Measurements from ENCODE around the gene SIGLEC15. TPM values are rescaled to one million over a fixed set of nuclear protein-coding genes. Genes with fewer than 3 reads are reported as not detected.
A peak's percentile ranks its signal among the peaks of the same experiment; 100 is the strongest.
"Not testable (repeated sequence)": the region's sequence is repeated elsewhere in the genome, so short reads cannot be mapped to it uniquely, and the experiment has no call there.

The SIGLEC15 gene
- total RNA-seq, 3 donors from 2014 or later: 0.16 to 0.17 TPM; not detected in 1

DNA sequence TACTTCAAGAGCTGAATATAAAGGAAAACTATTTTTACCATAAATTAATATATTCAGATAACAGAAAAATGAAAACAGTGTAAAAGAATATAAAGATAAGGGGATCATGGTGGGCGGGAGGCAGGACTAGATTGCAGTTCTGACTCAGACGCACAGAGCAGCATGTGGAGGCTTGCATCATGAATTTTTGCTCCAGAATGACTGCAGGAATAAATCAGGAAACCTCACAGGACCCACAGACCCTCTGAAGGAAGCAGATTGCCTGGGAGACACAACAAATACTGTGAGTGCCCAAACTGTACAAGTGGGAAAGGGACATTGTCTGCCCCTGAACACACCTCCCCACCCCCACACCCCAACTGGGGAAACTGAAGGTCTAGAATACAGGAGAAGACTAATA is 19.2 kb upstream of the SIGLEC15 start:
- TF ChIP-seq CTCF (IDR thresholded peaks at IDR 0.05): no peak
- intact Hi-C loops (cut with DNase I, micrococcal nuclease): no loop called here
- H3K36me3 ChIP-seq (ENCODE audit: low read depth): no peaks in the 10 kb centered on the region
- no peaks in the 10 kb centered on the region for H3K9me3 ChIP-seq
- H3K4me1 ChIP-seq (ENCODE audit: low read depth): no peaks in the 10 kb centered on the region
- ATAC-seq (no peak), DNase-seq (no peak)
- H3K4me3 ChIP-seq: no peak overlapping the region

DNA sequence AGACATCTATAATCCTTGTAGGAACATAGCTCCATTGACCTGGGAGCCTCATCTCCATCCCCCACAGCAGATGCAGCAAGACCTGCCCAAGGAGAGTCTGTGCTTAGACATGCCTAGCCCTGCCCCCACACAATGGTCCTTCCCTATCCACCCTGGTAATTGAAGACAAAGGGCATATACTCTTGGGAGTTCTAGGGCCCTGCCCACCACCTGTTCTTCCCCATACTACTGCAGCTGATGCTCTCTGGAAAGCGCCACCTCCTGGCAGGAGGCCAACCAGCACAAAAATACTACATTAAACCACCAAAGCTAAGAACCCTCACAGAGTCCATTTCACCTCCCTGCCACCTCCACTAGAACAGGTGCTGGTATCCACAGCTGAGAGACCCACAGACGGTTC is 18.3 kb upstream of the SIGLEC15 start:
- peak; percentile 34 for ATAC-seq
- H3K9me3 ChIP-seq; H3K4me3 ChIP-seq; H3K36me3 ChIP-seq (ENCODE audit: low read depth); H3K4me1 ChIP-seq (ENCODE audit: low read depth); intact Hi-C loops (cut with DNase I, micrococcal nuclease): not testable (repeated sequence)
- DNase-seq: peak in 2 of 3 donors; percentile 45 to 69

GRCh38 chr18:45814733-45815132 is 10.7 kb upstream of the SIGLEC15 start:
- DNase-seq; H3K9me3 ChIP-seq; ATAC-seq; H3K36me3 ChIP-seq (ENCODE audit: low read depth); H3K4me3 ChIP-seq; H3K4me1 ChIP-seq (ENCODE audit: low read depth); intact Hi-C loops (cut with DNase I, micrococcal nuclease): not testable (repeated sequence)

GRCh38 chr18:45817543-45817942 is 7.9 kb upstream of the SIGLEC15 start:
- no peak for TF ChIP-seq CTCF (IDR thresholded peaks at IDR 0.05)
- Histone ChIP-seq H3K4me1 (ENCODE audit: low read depth) (no peaks in the 10 kb centered on the region), H3K4me3 (no peak overlapping the region), H3K36me3 (ENCODE audit: low read depth) (no peaks in the 10 kb centered on the region), H3K9me3 (no peaks in the 10 kb centered on the region)
- DNase-seq (no peak), ATAC-seq (no peak)
- intact Hi-C loops (cut with DNase I, micrococcal nuclease): no loop called here

DNA sequence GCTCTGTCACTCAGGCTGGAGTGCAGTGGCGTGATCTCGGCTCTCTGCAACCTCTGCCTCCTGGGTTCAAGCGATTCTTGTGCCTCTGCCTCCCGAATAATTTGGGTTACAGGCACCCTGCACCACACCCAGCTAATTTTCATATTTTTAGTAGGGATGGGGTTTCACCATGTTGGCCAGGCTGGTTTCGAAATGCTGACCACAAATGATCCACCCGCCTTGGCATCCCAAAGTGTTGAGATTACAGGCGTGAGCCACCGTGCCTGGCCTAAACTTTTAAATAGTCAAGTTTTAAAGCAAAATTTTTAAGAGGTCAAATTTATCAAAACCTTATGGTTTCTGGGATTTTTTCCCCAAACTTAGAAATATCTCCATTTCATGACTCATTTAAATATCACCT is 6.7 kb upstream of the SIGLEC15 start:
- H3K4me1 ChIP-seq (ENCODE audit: low read depth); intact Hi-C loops (cut with DNase I, micrococcal nuclease); DNase-seq; H3K9me3 ChIP-seq; ATAC-seq; H3K36me3 ChIP-seq (ENCODE audit: low read depth); H3K4me3 ChIP-seq: not testable (repeated sequence)

DNA sequence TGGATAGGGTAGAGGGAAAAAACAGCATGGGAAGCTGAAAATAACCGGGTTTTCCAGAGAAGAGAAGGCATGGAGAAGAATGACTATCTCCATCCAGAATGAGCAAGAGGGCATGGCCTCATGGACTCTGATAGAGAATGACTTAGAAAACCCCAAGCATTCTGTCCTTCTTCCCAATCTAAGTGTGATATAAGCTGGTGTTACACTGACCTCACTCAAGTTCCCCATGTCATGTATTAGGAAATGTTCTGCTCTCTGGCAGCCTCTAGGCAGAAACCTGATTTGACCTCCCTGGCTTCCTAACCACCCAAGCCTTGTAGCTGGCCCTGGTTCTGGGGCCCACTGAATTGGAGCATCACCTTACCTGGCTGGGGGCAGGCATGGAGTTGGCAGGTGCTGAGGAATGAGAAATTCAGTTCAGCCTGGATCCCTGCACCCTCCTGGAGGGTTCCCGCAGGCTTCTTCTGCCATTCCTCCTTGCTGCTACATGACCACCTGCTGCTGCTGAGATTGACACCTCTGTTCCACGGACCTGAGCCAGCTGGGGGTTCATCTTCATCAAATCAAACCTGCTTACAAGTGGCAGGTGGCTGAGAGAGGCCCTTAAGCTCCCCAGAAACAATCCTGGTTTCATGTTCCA is 5.2 kb upstream of the SIGLEC15 start:
- Histone ChIP-seq H3K36me3 (ENCODE audit: low read depth) (no peaks in the 10 kb centered on the region), H3K9me3 (no peaks in the 10 kb centered on the region), H3K4me3 (no peak overlapping the region), H3K4me1 (ENCODE audit: low read depth) (no peaks in the 10 kb centered on the region)
- intact Hi-C loops (cut with DNase I, micrococcal nuclease): no loop called here
- ATAC-seq (no peak), DNase-seq (no peak)
- TF ChIP-seq CTCF (IDR thresholded peaks at IDR 0.05): no peak

GRCh38 chr18:45821026-45821425 is 4.4 kb upstream of the SIGLEC15 start:
- no peak for TF ChIP-seq CTCF (IDR thresholded peaks at IDR 0.05)

More at GRCh38 chr18:45821026-45821425, 4.4 kb upstream of the SIGLEC15 start:
- Histone ChIP-seq H3K9me3 (no peaks in the 10 kb centered on the region), H3K36me3 (ENCODE audit: low read depth) (no peaks in the 10 kb centered on the region), H3K4me1 (ENCODE audit: low read depth) (no peaks in the 10 kb centered on the region), H3K4me3 (no peak overlapping the region)
- DNase-seq (no peak), ATAC-seq (no peak)
- intact Hi-C loops (cut with DNase I, micrococcal nuclease): no loop called here

All from mucosa of descending colon (tissue), 3 donors.